Measurements from ENCODE around the gene TMEM123. TPM values are rescaled to one million over a fixed set of nuclear protein-coding genes. Genes with fewer than 3 reads are reported as not detected.
"Not testable (repeated sequence)": the region's sequence is repeated elsewhere in the genome, so short reads cannot be mapped to it uniquely, and the experiment has no call there.

Gene TMEM123
- total RNA-seq, 1 donor from 2014 or later: 168 TPM

GRCh38 chr11:102436976-102437375, 15.6 kb downstream of the TMEM123 start:
- H3K36me3 ChIP-seq (ENCODE audit: control insufficient read depth, insufficient read depth, low read length): no peaks in the 10 kb centered on the region
- H3K27me3 ChIP-seq (ENCODE audit: control insufficient read depth, insufficient read depth, low read length): no peaks in the 10 kb centered on the region
- no peak for TF ChIP-seq CTCF (IDR thresholded peaks at IDR 0.05; ENCODE audit: insufficient read depth, low read length, poor library complexity, severe bottlenecking)
- no peak overlapping the region for H3K4me3 ChIP-seq (ENCODE audit: low read depth, low read length)
- DNase-seq (ENCODE audit: low read depth): no peak

- no peak for TF ChIP-seq CTCF (IDR thresholded peaks at IDR 0.05; ENCODE audit: insufficient read depth, low read length, poor library complexity, severe bottlenecking)
- no peak for DNase-seq (ENCODE audit: low read depth)
- Histone ChIP-seq H3K27me3 (ENCODE audit: control insufficient read depth, insufficient read depth, low read length) (no peaks in the 10 kb centered on the region), H3K36me3 (ENCODE audit: control insufficient read depth, insufficient read depth, low read length) (no peaks in the 10 kb centered on the region), H3K4me3 (ENCODE audit: low read depth, low read length) (no peak overlapping the region)
Measured at GRCh38 chr11:102436561-102436960, 16.0 kb downstream of the TMEM123 start.

GRCh38 chr11:102435688-102436087, 16.9 kb downstream of the TMEM123 start:
- DNase-seq (ENCODE audit: low read depth): no peak
- Histone ChIP-seq H3K4me3 (ENCODE audit: low read depth, low read length) (no peak overlapping the region), H3K27me3 (ENCODE audit: control insufficient read depth, insufficient read depth, low read length) (no peaks in the 10 kb centered on the region), H3K36me3 (ENCODE audit: control insufficient read depth, insufficient read depth, low read length) (no peaks in the 10 kb centered on the region)
- no peak for TF ChIP-seq CTCF (IDR thresholded peaks at IDR 0.05; ENCODE audit: insufficient read depth, low read length, poor library complexity, severe bottlenecking)

GRCh38 chr11:102433571-102433970, 19.0 kb downstream of the TMEM123 start:
- not testable (repeated sequence) for DNase-seq (ENCODE audit: low read depth); H3K4me3 ChIP-seq (ENCODE audit: low read depth, low read length); H3K27me3 ChIP-seq (ENCODE audit: control insufficient read depth, insufficient read depth, low read length); H3K36me3 ChIP-seq (ENCODE audit: control insufficient read depth, insufficient read depth, low read length)

- H3K27me3 ChIP-seq (ENCODE audit: control insufficient read depth, insufficient read depth, low read length); H3K36me3 ChIP-seq (ENCODE audit: control insufficient read depth, insufficient read depth, low read length); H3K4me3 ChIP-seq (ENCODE audit: low read depth, low read length); DNase-seq (ENCODE audit: low read depth): not testable (repeated sequence)
Measured at GRCh38 chr11:102432560-102432959, 20.0 kb downstream of the TMEM123 start.

- Histone ChIP-seq H3K36me3 (ENCODE audit: control insufficient read depth, insufficient read depth, low read length) (no peaks in the 10 kb centered on the region), H3K4me3 (ENCODE audit: low read depth, low read length) (no peak overlapping the region), H3K27me3 (ENCODE audit: control insufficient read depth, insufficient read depth, low read length) (no peaks in the 10 kb centered on the region)
- no peak for DNase-seq (ENCODE audit: low read depth)
- TF ChIP-seq CTCF (IDR thresholded peaks at IDR 0.05; ENCODE audit: insufficient read depth, low read length, poor library complexity, severe bottlenecking): no peak
Measured at GRCh38 chr11:102431404-102431803, 21.2 kb downstream of the TMEM123 start.

- Histone ChIP-seq H3K27me3 (ENCODE audit: control insufficient read depth, insufficient read depth, low read length) (no peaks in the 10 kb centered on the region), H3K4me3 (ENCODE audit: low read depth, low read length) (no peak overlapping the region), H3K36me3 (ENCODE audit: control insufficient read depth, insufficient read depth, low read length) (no peaks in the 10 kb centered on the region)
- no peak for TF ChIP-seq CTCF (IDR thresholded peaks at IDR 0.05; ENCODE audit: insufficient read depth, low read length, poor library complexity, severe bottlenecking)
- no peak for DNase-seq (ENCODE audit: low read depth)
Measured at GRCh38 chr11:102430158-102430836, 22.3 kb downstream of the TMEM123 start.
